GOT3 (cell line): ENCODE measurements around the gene BRPF1.

Experiments
- DNase-seq: peaks from one replicate; lab custom pipeline; 2025; ENCODE audit warnings: mixed read lengths; lab: John Stamatoyannopoulos, UW

The BRPF1 gene

GRCh38 chr3:9701006-9701405 is 30.5 kb upstream of the BRPF1 start:
- no peak for DNase-seq

GRCh38 chr3:9701711-9702110 is 29.8 kb upstream of the BRPF1 start:
- DNase-seq: no peak

- DNase-seq: no peak
Observed at GRCh38 chr3:9703240-9703639, 28.3 kb upstream of the BRPF1 start.

- no peak for DNase-seq
Observed at GRCh38 chr3:9703736-9704346, 27.7 kb upstream of the BRPF1 start, which contains the start of gene CPNE9. Gene CPNE9, plus strand, starts transcription at chr3:9703833. Its CDS starts 164 bp downstream, at chr3:9703997.

- no peak for DNase-seq
Observed at GRCh38 chr3:9704347-9705322, 26.9 kb upstream of the BRPF1 start.

GRCh38 chr3:9710174-9710739 is 21.3 kb upstream of the BRPF1 start:
- DNase-seq: no peak

GRCh38 chr3:9712415-9712814 is 19.1 kb upstream of the BRPF1 start:
- DNase-seq: no peak

- no peak for DNase-seq
Observed at GRCh38 chr3:9713142-9713541, 18.4 kb upstream of the BRPF1 start.

- DNase-seq: no peak
Observed at GRCh38 chr3:9715136-9715535, 16.4 kb upstream of the BRPF1 start.

- DNase-seq: peak; percentile 36
Observed at GRCh38 chr3:9715764-9716437, 15.6 kb upstream of the BRPF1 start.

GRCh38 chr3:9716801-9717555 is 14.6 kb upstream of the BRPF1 start:
- no peak for DNase-seq

- no peak for DNase-seq
Observed at GRCh38 chr3:9717563-9717962, 14.0 kb upstream of the BRPF1 start.

- DNase-seq: no peak
Observed at GRCh38 chr3:9718118-9718517, 13.4 kb upstream of the BRPF1 start.

GRCh38 chr3:9721015-9721699 is 10.4 kb upstream of the BRPF1 start:
- DNase-seq: no peak

GRCh38 chr3:9721700-9722060 is 9.9 kb upstream of the BRPF1 start:
- DNase-seq: no peak

- DNase-seq: no peak
Observed at GRCh38 chr3:9725775-9726515, 5.6 kb upstream of the BRPF1 start.

- DNase-seq: no peak
Observed at GRCh38 chr3:9727041-9727595, 4.4 kb upstream of the BRPF1 start.

GRCh38 chr3:9727743-9728142 is 3.8 kb upstream of the BRPF1 start:
- DNase-seq: no peak

- DNase-seq: no peak
Observed at GRCh38 chr3:9729419-9729818, 2.1 kb upstream of the BRPF1 start.

GRCh38 chr3:9730657-9731205 is 804 bp upstream of the BRPF1 start:
- no peak for DNase-seq
